Bone marrow (tissue), 2 donors: Measurements from ENCODE around the gene ARHGAP15.

Experiments used
- DNase-seq, 2 donors: peaks; one replicate each; lab custom pipeline; 2025; lab: John Stamatoyannopoulos, UW

The ARHGAP15 gene

GRCh38 chr2:143344780-143345179 is 215.6 kb downstream of the ARHGAP15 start:
- DNase-seq: no peak

GRCh38 chr2:143345887-143346787 is 216.9 kb downstream of the ARHGAP15 start:
- no peak for DNase-seq

GRCh38 chr2:143347271-143347695 is 218.1 kb downstream of the ARHGAP15 start:
- DNase-seq: no peak

GRCh38 chr2:143347901-143348414 is 218.7 kb downstream of the ARHGAP15 start:
- DNase-seq: no peak

GRCh38 chr2:143354050-143354750 is 225.0 kb downstream of the ARHGAP15 start:
- no peak for DNase-seq

- DNase-seq: no peak
Observed at GRCh38 chr2:143355870-143356269, 226.7 kb downstream of the ARHGAP15 start.

- DNase-seq: no peak
Observed at GRCh38 chr2:143356336-143356735, 227.1 kb downstream of the ARHGAP15 start.

GRCh38 chr2:143356736-143357446 is 227.7 kb downstream of the ARHGAP15 start:
- no peak for DNase-seq

GRCh38 chr2:143357966-143358365 is 228.7 kb downstream of the ARHGAP15 start:
- no peak for DNase-seq

- DNase-seq: no peak
Observed at GRCh38 chr2:143361346-143361745, 232.1 kb downstream of the ARHGAP15 start.

GRCh38 chr2:143371616-143372015 is 242.4 kb downstream of the ARHGAP15 start:
- DNase-seq: no peak

- DNase-seq: no peak
Observed at GRCh38 chr2:143375384-143375880, 246.2 kb downstream of the ARHGAP15 start.

- no peak for DNase-seq
Observed at GRCh38 chr2:143378996-143379395, 249.8 kb downstream of the ARHGAP15 start.

- no peak for DNase-seq
Observed at GRCh38 chr2:143379955-143380354, 250.7 kb downstream of the ARHGAP15 start.

GRCh38 chr2:143382573-143382972 is 253.4 kb downstream of the ARHGAP15 start:
- DNase-seq: no peak

- DNase-seq: no peak
Observed at GRCh38 chr2:143383016-143383415, 253.8 kb downstream of the ARHGAP15 start.

- no peak for DNase-seq
Observed at GRCh38 chr2:143384111-143384510, 254.9 kb downstream of the ARHGAP15 start.

GRCh38 chr2:143390171-143390570 is 261.0 kb downstream of the ARHGAP15 start:
- no peak for DNase-seq

- no peak for DNase-seq
Observed at GRCh38 chr2:143392358-143392757, 263.1 kb downstream of the ARHGAP15 start.

- no peak for DNase-seq
Observed at GRCh38 chr2:143394062-143394461, 264.8 kb downstream of the ARHGAP15 start.

- no peak for DNase-seq
Observed at GRCh38 chr2:143397884-143398614, 268.8 kb downstream of the ARHGAP15 start.
